Uterus (tissue), 4 donors: ENCODE results near the gene PRKG1. TPM values are rescaled to one million over a fixed set of nuclear protein-coding genes. Genes with fewer than 3 reads are reported as not detected.

ENCODE experiments used
- DNase-seq, 2 donors: peaks; one replicate each; pipeline ENCODE4 v3.0.0-alpha.2; 2019 to 2020
- H3K27ac ChIP-seq, 2 donors: fragments of 200-600 bp; sonication (generic); 1 replicate in 1 of 2; 2 replicates in 1 of 2; pipeline ENCODE4 v1.5.1; 2016 to 2018
- H3K27me3 ChIP-seq, 2 donors: fragments of 200-600 bp; sonication (generic); one replicate each; pipeline ENCODE4 v1.5.1; 2018 to 2019; ENCODE audit warnings: control low read depth in 1 of 2
- H3K36me3 ChIP-seq, 2 donors: fragments of 200-600 bp; sonication (generic); one replicate each; pipeline ENCODE4 v1.5.1; 2019; ENCODE audit warnings: control low read depth in 1 of 2
- H3K4me1 ChIP-seq, 2 donors: fragments of 200-600 bp; sonication (generic); one replicate each; pipeline ENCODE4 v1.5.1; 2018 to 2019; ENCODE audit warnings: control low read depth in 1 of 2
- H3K4me3 ChIP-seq, 2 donors: fragments of 200-600 bp; sonication (generic); 1 replicate in 1 of 2; 2 replicates in 1 of 2; pipeline ENCODE4 v1.5.1; 2018 to 2019; ENCODE audit warnings: mild to moderate bottlenecking in 1 of 2
- H3K9me3 ChIP-seq, 2 donors: fragments of 200-600 bp; sonication (generic); one replicate each; pipeline ENCODE4 v1.5.1; 2019; ENCODE audit warnings: control low read depth in 1 of 2
- POLR2A ChIP-seq, 2 donors: fragments of 450-650 bp; IDR thresholded peaks; one replicate each; pipeline ENCODE4 v1.6.1; 2016; ENCODE audit warnings: antibody characterized with exemption in 2 of 2, mild to moderate bottlenecking in 1 of 2, moderate library complexity in 1 of 2
- intact Hi-C: fragments of 100-400 bp; cut with DNase I; formaldehyde crosslinking; loops from one replicate; pipeline ENCODE4 v1.15.1; 2023; ENCODE audit warnings: low total_unique reads
- total RNA-seq, 4 donors: library from RNA; depleted of rRNA in 3 of 4; stranded (reverse); fragments of >200 nt in 3 of 4; gene quantifications; one replicate each; pipeline versions ENCODE4 v1.1.0 to v1.2.4, GENCODE V29; 2014 to 2023
- TF ChIP-seq, protein P1 (sequence below), 4 experiments: fragments of 200-600 bp in 2 of 4; fragments of 450-650 bp in 2 of 4; sonication (generic) in 2 of 4; IDR thresholded peaks; one replicate each; pipeline ENCODE4 v1.5.1; 2016 to 2019; ENCODE audit warnings: antibody characterized with exemption in 4 of 4, mild to moderate bottlenecking in 2 of 4, moderate library complexity in 1 of 4
- donor health status: DM: yes; HTN: yes; CAD: no.

The PRKG1 gene
- total RNA-seq, 4 donors from 2014 or later: 32.4 to 136 (median 69.6) TPM

DNA sequence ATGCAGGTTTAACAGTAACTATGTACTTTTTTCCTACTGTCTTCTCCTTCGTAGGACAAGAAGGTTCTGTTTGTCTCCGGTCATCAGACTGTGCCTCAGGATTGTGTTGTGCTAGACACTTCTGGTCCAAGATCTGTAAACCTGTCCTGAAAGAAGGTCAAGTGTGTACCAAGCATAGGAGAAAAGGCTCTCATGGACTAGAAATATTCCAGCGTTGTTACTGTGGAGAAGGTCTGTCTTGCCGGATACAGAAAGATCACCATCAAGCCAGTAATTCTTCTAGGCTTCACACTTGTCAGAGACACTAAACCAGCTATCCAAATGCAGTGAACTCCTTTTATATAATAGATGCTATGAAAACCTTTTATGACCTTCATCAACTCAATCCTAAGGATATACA is 1242.2 kb downstream of the PRKG1 start:
- H3K27ac ChIP-seq: no peak overlapping the region
- H3K4me3 ChIP-seq: no peak overlapping the region
- no peaks in the 10 kb centered on the region for H3K9me3 ChIP-seq
- TF ChIP-seq, protein P1, sequence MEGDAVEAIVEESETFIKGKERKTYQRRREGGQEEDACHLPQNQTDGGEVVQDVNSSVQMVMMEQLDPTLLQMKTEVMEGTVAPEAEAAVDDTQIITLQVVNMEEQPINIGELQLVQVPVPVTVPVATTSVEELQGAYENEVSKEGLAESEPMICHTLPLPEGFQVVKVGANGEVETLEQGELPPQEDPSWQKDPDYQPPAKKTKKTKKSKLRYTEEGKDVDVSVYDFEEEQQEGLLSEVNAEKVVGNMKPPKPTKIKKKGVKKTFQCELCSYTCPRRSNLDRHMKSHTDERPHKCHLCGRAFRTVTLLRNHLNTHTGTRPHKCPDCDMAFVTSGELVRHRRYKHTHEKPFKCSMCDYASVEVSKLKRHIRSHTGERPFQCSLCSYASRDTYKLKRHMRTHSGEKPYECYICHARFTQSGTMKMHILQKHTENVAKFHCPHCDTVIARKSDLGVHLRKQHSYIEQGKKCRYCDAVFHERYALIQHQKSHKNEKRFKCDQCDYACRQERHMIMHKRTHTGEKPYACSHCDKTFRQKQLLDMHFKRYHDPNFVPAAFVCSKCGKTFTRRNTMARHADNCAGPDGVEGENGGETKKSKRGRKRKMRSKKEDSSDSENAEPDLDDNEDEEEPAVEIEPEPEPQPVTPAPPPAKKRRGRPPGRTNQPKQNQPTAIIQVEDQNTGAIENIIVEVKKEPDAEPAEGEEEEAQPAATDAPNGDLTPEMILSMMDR (IDR thresholded peaks at IDR 0.05): no peak
- no peak for TF ChIP-seq POLR2A (IDR thresholded peaks at IDR 0.05)
- H3K36me3 ChIP-seq: no peaks in the 10 kb centered on the region
- intact Hi-C loops: no loop called here
- no peak for DNase-seq
- H3K4me1 ChIP-seq: peaks cover 0 to 3% of the 10 kb centered on the region in 2 donors
- peaks cover 0 to 14% of the 10 kb centered on the region in 2 donors for H3K27me3 ChIP-seq

DNA sequence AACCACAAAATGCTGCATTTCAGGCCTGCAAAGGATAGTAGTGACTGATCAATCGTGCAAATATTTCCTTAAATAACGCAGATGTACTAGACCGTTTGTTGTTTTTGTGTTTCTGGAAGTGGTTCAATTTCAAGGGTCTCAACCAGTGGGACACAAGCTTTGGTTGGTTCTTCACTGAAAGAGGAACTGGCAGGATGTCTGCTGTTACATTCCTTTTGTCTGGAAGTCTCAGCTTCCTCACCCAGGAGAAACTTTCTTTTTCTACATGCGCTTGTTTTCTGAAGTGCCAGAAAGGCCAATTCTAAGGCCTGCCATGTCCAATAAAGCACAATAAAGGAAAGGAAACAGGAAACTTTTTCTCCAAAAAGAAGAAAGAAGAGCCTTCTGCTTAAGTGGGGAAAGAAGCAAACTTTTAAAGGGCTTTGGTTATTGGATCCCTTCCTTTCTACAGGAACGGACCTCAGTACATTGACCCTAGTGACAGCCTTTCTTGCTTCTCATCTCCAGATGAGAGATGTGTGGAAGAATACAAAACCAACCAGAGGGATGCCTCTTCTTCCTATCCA is 1243.9 kb downstream of the PRKG1 start:
- no peak overlapping the region for H3K27ac ChIP-seq
- H3K9me3 ChIP-seq: no peaks in the 10 kb centered on the region
- H3K36me3 ChIP-seq: no peaks in the 10 kb centered on the region
- no peak for TF ChIP-seq POLR2A (IDR thresholded peaks at IDR 0.05)
- TF ChIP-seq, protein P1 (IDR thresholded peaks at IDR 0.05): no peak
- H3K27me3 ChIP-seq: peaks cover 0 to 5% of the 10 kb centered on the region in 2 donors
- H3K4me1 ChIP-seq: no peaks in the 10 kb centered on the region
- intact Hi-C loops: no loop called here
- H3K4me3 ChIP-seq: no peak overlapping the region
- DNase-seq: no peak

DNA sequence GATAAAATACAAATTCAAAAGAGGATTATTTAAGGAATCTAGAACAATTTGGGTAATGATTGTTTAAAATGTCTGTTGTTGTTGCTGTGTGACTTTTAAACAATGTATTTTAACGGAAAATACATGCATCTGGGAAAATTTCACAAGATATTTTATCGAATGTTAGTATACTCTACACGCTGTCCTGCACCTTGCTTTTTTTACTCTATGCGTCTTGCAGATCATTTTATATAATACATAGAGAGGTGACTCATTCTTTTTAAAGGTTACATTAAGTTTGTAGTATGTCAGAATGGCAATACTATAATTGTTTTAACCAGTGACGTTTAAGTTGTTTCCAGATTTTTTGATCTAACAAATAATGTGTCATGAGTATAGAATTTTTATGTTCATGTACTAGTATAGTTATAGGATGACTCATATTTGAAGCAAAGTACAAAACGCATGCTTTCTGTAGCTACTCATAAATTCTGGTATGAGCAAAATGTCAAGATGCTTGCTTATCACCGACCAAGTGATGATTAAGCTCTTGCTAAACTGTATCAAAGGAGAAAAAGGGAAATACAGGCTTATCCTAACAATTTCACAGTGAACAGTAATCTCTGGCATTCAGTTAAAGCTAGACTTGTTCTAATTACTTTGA is 1244.7 kb downstream of the PRKG1 start:
- TF ChIP-seq, protein P1 (IDR thresholded peaks at IDR 0.05): no peak
- TF ChIP-seq POLR2A (IDR thresholded peaks at IDR 0.05): no peak
- DNase-seq: no peak
- intact Hi-C loops: no loop called here

DNA sequence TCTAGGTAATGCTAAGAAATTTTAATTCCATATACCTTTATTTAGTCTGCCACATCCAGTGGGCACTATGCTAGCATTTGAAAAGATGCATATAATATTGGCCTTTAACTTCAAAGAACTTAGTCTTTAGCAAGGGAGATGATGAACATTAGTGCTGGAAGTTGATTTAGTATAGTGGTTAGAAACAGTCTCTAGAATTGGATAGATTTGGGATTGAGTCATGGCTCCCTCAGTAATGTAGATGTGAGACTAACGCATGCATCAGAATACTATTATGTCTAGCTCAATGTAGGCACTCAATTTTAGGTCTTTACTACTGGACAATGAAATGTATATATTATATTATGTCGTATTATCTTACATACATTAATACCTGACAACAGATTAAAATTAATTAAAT is 1245.6 kb downstream of the PRKG1 start:
- no peak overlapping the region for H3K27ac ChIP-seq
- no peaks in the 10 kb centered on the region for H3K4me1 ChIP-seq
- no peaks in the 10 kb centered on the region for H3K27me3 ChIP-seq
- no peak overlapping the region for H3K4me3 ChIP-seq
- TF ChIP-seq, protein P1 (IDR thresholded peaks at IDR 0.05): no peak
- TF ChIP-seq POLR2A (IDR thresholded peaks at IDR 0.05): no peak
- no peaks in the 10 kb centered on the region for H3K9me3 ChIP-seq
- intact Hi-C loops: no loop called here
- no peaks in the 10 kb centered on the region for H3K36me3 ChIP-seq
- no peak for DNase-seq

More for the DNA sequence above, 1244.7 kb downstream of the PRKG1 start:
- no peak overlapping the region for H3K27ac ChIP-seq
- no peak overlapping the region for H3K4me3 ChIP-seq
- H3K27me3 ChIP-seq: no peaks in the 10 kb centered on the region
- H3K36me3 ChIP-seq: no peaks in the 10 kb centered on the region
- no peaks in the 10 kb centered on the region for H3K9me3 ChIP-seq
- H3K4me1 ChIP-seq: no peaks in the 10 kb centered on the region

DNA sequence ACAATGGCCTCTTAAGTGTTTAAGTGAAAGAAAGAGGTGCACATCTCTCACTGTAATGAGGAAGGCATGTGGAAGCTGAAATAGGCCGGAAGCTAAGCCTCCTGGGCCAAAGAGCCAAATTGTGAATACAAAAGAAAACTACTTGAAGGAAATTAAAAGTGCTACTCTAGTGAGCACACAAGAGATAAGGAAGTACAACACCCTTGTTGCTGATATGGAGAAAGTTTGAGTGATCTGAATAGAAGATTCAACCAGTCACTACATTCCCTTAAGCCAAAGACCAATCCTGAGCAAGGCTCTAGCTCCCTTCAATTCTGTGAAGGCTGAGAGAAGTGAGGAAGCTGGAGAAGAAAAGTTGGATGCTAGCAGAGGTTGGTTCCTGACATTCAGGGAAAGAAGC is 1248.0 kb downstream of the PRKG1 start:
- Histone ChIP-seq H3K4me3 (no peak overlapping the region), H3K27ac (no peak overlapping the region), H3K9me3 (no peaks in the 10 kb centered on the region), H3K27me3 (no peaks in the 10 kb centered on the region), H3K36me3 (no peaks in the 10 kb centered on the region), H3K4me1 (no peaks in the 10 kb centered on the region)
- DNase-seq: no peak
- TF ChIP-seq, protein P1 (IDR thresholded peaks at IDR 0.05): no peak
- no peak for TF ChIP-seq POLR2A (IDR thresholded peaks at IDR 0.05)
- intact Hi-C loops: no loop called here
